Astrocyte of the cerebellum (primary cell): Measurements from ENCODE around the gene SLC38A3.
"Not testable (repeated sequence)": the region's sequence is repeated elsewhere in the genome, so short reads cannot be mapped to it uniquely, and the experiment has no call there.

Experiments
- DNase-seq: peaks from one replicate; pipeline ENCODE4 v3.0.0-alpha.2; 2011; ENCODE audit warnings: low read depth
- H3K4me3 ChIP-seq: 2 replicates; pipeline ENCODE4 v1.5.1; 2011; ENCODE audit warnings: mild to moderate bottlenecking, low read depth, low read length, moderate library complexity
- CTCF ChIP-seq: IDR thresholded peaks from 2 replicates; pipeline ENCODE4 v1.5.1; 2012; ENCODE audit warnings: low read length, low read depth, moderate library complexity, mild to moderate bottlenecking; ENCODE audit errors: missing control alignments
- in situ Hi-C: cut with HindIII; loops from 2 replicates; pipeline ENCODE4 v1.10.0; 2017; ENCODE audit warnings: low sequenced_read_pairs

SLC38A3 gene

GRCh38 chr3:50241163-50241562 is 36.1 kb downstream of the SLC38A3 start:
- no peak for DNase-seq
- H3K4me3 ChIP-seq: no peak overlapping the region
- in situ Hi-C loops: loop anchor here (5.0 kb wide), 2 partner anchors 49 to 129 kb away; partner anchors contain the start of gene GNAT1
- no peak for TF ChIP-seq CTCF

GRCh38 chr3:50241713-50242380 is 36.8 kb downstream of the SLC38A3 start:
- no peak for DNase-seq
- no peak for TF ChIP-seq CTCF
- in situ Hi-C loops: loop anchor here (5.0 kb wide), 2 partner anchors 50 to 130 kb away; partner anchors contain the start of gene GNAT1
- no peak overlapping the region for H3K4me3 ChIP-seq

GRCh38 chr3:50242381-50242770 is 37.3 kb downstream of the SLC38A3 start:
- DNase-seq: no peak
- in situ Hi-C loops: loop anchor here (5.0 kb wide), 2 partner anchors 50 to 130 kb away; partner anchors contain the start of gene GNAT1
- H3K4me3 ChIP-seq: no peak overlapping the region
- no peak for TF ChIP-seq CTCF

GRCh38 chr3:50242851-50243542 is 37.9 kb downstream of the SLC38A3 start:
- no peak overlapping the region for H3K4me3 ChIP-seq
- in situ Hi-C loops: loop anchor here (5.0 kb wide), 2 partner anchors 51 to 131 kb away; partner anchors contain the start of gene GNAT1
- TF ChIP-seq CTCF: no peak
- no peak for DNase-seq

- no peak for DNase-seq
- in situ Hi-C loops: loop anchor here (5.0 kb wide), 2 partner anchors 51 to 131 kb away; partner anchors contain the start of gene GNAT1
- no peak for TF ChIP-seq CTCF
- no peak overlapping the region for H3K4me3 ChIP-seq
These were observed 38.4 kb downstream of the SLC38A3 start for GRCh38 chr3:50243543-50243895.

- in situ Hi-C loops: loop anchor here (5.0 kb wide), 2 partner anchors 53 to 133 kb away; partner anchors contain the start of gene GNAT1
- H3K4me3 ChIP-seq: not testable (repeated sequence)
These were observed 39.7 kb downstream of the SLC38A3 start for GRCh38 chr3:50244813-50245212.

GRCh38 chr3:50245251-50245745 is 40.2 kb downstream of the SLC38A3 start:
- no peak for DNase-seq
- H3K4me3 ChIP-seq: no peak overlapping the region
- TF ChIP-seq CTCF: no peak
- in situ Hi-C loops: no loop called here

More at GRCh38 chr3:50244813-50245212, 39.7 kb downstream of the SLC38A3 start:
- not testable (repeated sequence) for DNase-seq
